ENCODE measurements around the gene GPA33. TPM values are rescaled to one million over a fixed set of nuclear protein-coding genes. Genes with fewer than 3 reads are reported as not detected.

GPA33 gene
- polyA plus RNA-seq, 2 of the 4 experiments (the other 2 are of a cell fraction), result not detected

DNA sequence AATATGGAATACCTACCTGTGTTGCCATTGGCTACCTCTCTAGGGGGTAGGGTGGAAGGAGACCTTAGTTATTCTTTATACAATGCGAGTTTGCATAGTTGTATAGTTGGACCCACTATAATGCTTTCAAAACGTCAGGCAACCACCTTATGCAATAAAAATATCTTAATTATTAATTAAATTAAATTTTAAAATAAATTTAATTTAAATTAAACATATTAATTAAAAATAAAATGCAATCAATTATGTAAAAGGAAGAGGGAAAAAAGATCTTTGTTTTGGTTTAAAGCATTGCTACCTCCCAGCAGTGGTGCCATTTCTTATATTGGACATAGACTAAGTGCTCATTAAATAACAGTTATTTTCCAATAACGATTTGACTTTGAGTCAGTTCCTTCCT, 22.3 kb downstream of the GPA33 start:
- no peak overlapping the region for H3K27ac ChIP-seq
- ChIA-PET CTCF (interaction anchor here (1.6 kb wide), 1 partner anchor 9 kb away, joined by 5 read pairs; no protein-coding TSS in a partner anchor), POLR2A (no interaction called here)
- no peak overlapping the region for H3K4me2 ChIP-seq
- DNase-seq (ENCODE audit: low read depth in 1 of 2, low spot score in 1 of 2) (no peak), FAIRE-seq (no peak), ATAC-seq (no peak)
- TF ChIP-seq MYC (IDR thresholded peaks at IDR 0.05; ENCODE audit: borderline replicate concordance, low read length) (no peak), FOSL2 (IDR thresholded peaks at IDR 0.05) (no peak), FOSL2 (CRISPR knock-in tag; IDR thresholded peaks at IDR 0.05) (no peak), MAZ (IDR thresholded peaks at IDR 0.05; ENCODE audit: borderline replicate concordance, low read depth, low read length) (no peak), CHD2 (IDR thresholded peaks at IDR 0.05; ENCODE audit: low read length, partially characterized antibody) (no peak), ZNF302 (CRISPR knock-in tag; IDR thresholded peaks at IDR 0.05) (no peak), POLR2AphosphoS2 (conservative IDR thresholded peaks at IDR 0.05; ENCODE audit: low read length) (no peak), SREBF2 (IDR thresholded peaks at IDR 0.05) (no peak), KDM5A (IDR thresholded peaks at IDR 0.05) (no peak), CEBPB (IDR thresholded peaks at IDR 0.05) (no peak), HOXB5 (CRISPR knock-in tag; IDR thresholded peaks at IDR 0.05) (no peak), JUN (IDR thresholded peaks at IDR 0.05) (no peak), E2F6 (IDR thresholded peaks at IDR 0.05; ENCODE audit: borderline replicate concordance, low read depth) (no peak), JUNB (IDR thresholded peaks at IDR 0.05) (no peak), HDAC2 (IDR thresholded peaks at IDR 0.05) (no peak), NR3C1 (IDR thresholded peaks at IDR 0.05) (no peak)
- 28% methylated on average over 3 of the region's 3 CpGs for WGBS (ENCODE audit: missing lambda C conversion rate)
- no peak overlapping the region for H3K4me3 ChIP-seq
- no peaks in the 10 kb centered on the region for H3K4me1 ChIP-seq
- H3K9me3 ChIP-seq, result no peaks in the 10 kb centered on the region

DNA sequence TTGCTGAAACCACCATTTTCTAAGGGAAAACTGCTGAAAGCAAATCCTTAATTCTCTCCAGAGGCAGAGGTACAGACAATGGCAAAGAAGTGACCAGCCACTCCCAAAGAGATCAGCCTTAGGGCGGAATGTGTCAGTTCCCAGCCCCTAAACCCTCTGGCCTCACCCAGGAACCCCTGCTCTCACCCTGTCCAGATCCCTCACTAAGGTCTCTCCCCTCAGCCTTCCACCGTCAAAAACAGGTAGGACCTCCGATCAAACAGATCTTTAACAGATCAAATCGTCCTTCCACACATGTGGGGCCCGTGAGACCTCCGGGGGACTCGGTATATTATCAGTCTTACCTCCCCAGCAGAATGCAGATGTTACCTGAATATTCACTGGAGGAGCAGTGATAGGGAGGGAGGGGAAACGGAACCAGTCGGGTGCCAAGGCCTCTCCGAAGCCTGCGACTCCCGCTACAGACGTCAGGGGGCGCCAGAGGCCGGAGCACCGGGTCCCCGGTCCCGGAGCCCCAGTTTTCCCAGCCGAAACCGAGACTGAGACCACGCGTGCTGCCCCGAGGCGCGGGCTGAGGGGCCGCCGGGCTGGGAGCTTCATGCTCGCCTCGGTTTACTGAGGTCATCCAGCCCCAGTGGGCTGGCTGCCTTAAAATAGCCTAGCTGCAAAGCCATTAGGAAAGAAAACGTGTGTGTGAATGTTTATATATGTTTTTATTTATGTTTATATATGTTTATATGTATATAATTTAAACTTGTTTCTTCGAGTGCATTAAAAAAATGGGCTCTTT, 23.6 kb downstream of the GPA33 start:
- Histone ChIP-seq H3K4me1 (no peaks in the 10 kb centered on the region), H3K9me3 (no peaks in the 10 kb centered on the region), H3K4me2 (peak overlapping the region; percentile 99), H3K4me3 (peak overlapping the region; percentile 40), H3K27ac (peak overlapping the region; percentile 65 to 82)
- DNase-seq (ENCODE audit: low read depth in 1 of 2, low spot score in 1 of 2) (peak; percentile 45 to 86), FAIRE-seq (no peak), ATAC-seq (peak; percentile 89 to 98)
- WGBS (ENCODE audit: missing lambda C conversion rate), result 7% methylated on average over 31 of the region's 31 CpGs
- ChIA-PET POLR2A (interaction anchor here (1.1 kb wide), 1 partner anchor 154 kb away, joined by 3 read pairs; no protein-coding TSS in a partner anchor), CTCF (interaction anchor here (0.6 to 18.6 kb wide), 51 partner anchors 8 to 522 kb away, joined by 3 to 534 read pairs (median 4); partner anchors contain the start of genes GPA33 and POU2F1)
- TF ChIP-seq ZC3H11A (IDR thresholded peaks at IDR 0.05), result no peak
- no peak for TF ChIP-seq JUNB (IDR thresholded peaks at IDR 0.05)
- TF ChIP-seq, protein P1, sequence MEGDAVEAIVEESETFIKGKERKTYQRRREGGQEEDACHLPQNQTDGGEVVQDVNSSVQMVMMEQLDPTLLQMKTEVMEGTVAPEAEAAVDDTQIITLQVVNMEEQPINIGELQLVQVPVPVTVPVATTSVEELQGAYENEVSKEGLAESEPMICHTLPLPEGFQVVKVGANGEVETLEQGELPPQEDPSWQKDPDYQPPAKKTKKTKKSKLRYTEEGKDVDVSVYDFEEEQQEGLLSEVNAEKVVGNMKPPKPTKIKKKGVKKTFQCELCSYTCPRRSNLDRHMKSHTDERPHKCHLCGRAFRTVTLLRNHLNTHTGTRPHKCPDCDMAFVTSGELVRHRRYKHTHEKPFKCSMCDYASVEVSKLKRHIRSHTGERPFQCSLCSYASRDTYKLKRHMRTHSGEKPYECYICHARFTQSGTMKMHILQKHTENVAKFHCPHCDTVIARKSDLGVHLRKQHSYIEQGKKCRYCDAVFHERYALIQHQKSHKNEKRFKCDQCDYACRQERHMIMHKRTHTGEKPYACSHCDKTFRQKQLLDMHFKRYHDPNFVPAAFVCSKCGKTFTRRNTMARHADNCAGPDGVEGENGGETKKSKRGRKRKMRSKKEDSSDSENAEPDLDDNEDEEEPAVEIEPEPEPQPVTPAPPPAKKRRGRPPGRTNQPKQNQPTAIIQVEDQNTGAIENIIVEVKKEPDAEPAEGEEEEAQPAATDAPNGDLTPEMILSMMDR (IDR thresholded peaks at IDR 0.05), result peak; percentile 97
- no peak for TF ChIP-seq PHF8 (IDR thresholded peaks at IDR 0.05; ENCODE audit: borderline replicate concordance, low read depth)
- no peak for TF ChIP-seq TFCP2L1 (CRISPR knock-in tag; IDR thresholded peaks at IDR 0.05)
- no peak for TF ChIP-seq RCOR1 (IDR thresholded peaks at IDR 0.05; ENCODE audit: low read depth, low read length)
- TF ChIP-seq ZNF302 (CRISPR knock-in tag; IDR thresholded peaks at IDR 0.05), result no peak
- no peak for TF ChIP-seq NR3C1 (IDR thresholded peaks at IDR 0.05)
- no peak for TF ChIP-seq PBX3 (IDR thresholded peaks at IDR 0.05)
- no peak for TF ChIP-seq E2F6 (IDR thresholded peaks at IDR 0.05; ENCODE audit: borderline replicate concordance, low read depth)
- TF ChIP-seq, protein P2, sequence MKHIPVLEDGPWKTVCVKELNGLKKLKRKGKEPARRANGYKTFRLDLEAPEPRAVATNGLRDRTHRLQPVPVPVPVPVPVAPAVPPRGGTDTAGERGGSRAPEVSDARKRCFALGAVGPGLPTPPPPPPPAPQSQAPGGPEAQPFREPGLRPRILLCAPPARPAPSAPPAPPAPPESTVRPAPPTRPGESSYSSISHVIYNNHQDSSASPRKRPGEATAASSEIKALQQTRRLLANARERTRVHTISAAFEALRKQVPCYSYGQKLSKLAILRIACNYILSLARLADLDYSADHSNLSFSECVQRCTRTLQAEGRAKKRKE (CRISPR knock-in tag; IDR thresholded peaks at IDR 0.05; ENCODE audit: low read depth), result no peak
- no peak for TF ChIP-seq CEBPB (IDR thresholded peaks at IDR 0.05)
- TF ChIP-seq, protein P3, sequence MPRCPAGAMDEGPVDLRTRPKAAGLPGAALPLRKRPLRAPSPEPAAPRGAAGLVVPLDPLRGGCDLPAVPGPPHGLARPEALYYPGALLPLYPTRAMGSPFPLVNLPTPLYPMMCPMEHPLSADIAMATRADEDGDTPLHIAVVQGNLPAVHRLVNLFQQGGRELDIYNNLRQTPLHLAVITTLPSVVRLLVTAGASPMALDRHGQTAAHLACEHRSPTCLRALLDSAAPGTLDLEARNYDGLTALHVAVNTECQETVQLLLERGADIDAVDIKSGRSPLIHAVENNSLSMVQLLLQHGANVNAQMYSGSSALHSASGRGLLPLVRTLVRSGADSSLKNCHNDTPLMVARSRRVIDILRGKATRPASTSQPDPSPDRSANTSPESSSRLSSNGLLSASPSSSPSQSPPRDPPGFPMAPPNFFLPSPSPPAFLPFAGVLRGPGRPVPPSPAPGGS (IDR thresholded peaks at IDR 0.05), result no peak
- TF ChIP-seq MAX (IDR thresholded peaks at IDR 0.05), result peak; percentile 31; the same call in 1 of the 2 replicates
- no peak for TF ChIP-seq ZSCAN20 (CRISPR knock-in tag; IDR thresholded peaks at IDR 0.05)
- no peak for TF ChIP-seq HOXA7 (CRISPR knock-in tag; IDR thresholded peaks at IDR 0.05)
- TF ChIP-seq RAD21 (conservative IDR thresholded peaks at IDR 0.05 in 1 of 2, IDR thresholded peaks at IDR 0.05 in 1 of 2), result peak; percentile 96 to 99
- TF ChIP-seq SMC3 (IDR thresholded peaks at IDR 0.05), result peak; percentile 98
- no peak for TF ChIP-seq ESRRA (IDR thresholded peaks at IDR 0.05; ENCODE audit: borderline replicate concordance, low read length)
- TF ChIP-seq TP53 (CRISPR knock-in tag; IDR thresholded peaks at IDR 0.05), result no peak
